Measurements from ENCODE around the gene FGF8.

FGF8 gene

DNA sequence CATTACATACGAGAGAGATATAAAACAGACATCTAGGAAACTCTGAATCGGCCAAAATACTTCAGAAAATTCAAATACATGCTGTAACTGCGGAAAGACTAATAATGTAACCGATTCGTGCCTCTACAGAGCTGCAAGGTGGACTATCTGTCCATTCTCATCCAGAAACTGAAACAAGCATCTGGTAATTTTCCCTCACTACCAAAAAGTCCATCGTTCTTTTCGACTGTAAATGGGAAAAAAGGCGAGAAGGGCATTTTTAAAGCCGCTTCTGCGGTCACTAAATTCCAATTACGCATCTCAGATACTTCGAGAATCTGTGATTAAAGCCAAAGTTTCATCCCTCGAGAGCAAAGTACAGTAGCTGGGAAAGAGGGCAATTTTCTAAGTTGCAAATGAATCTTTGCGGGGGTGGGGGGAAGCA lies 41.0 kb upstream of the FGF8 start:
- Histone ChIP-seq H3K27me3 (no peaks in the 10 kb centered on the region), H3K4me3 (ENCODE audit: low read depth, low read length) (peak overlapping the region; percentile 76), H3K36me3 (peaks cover 19% of the 10 kb centered on the region), H3K9me3 (no peaks in the 10 kb centered on the region), H3K4me1 (no peaks in the 10 kb centered on the region)
- no peak for DNase-seq
- TF ChIP-seq, protein P1, sequence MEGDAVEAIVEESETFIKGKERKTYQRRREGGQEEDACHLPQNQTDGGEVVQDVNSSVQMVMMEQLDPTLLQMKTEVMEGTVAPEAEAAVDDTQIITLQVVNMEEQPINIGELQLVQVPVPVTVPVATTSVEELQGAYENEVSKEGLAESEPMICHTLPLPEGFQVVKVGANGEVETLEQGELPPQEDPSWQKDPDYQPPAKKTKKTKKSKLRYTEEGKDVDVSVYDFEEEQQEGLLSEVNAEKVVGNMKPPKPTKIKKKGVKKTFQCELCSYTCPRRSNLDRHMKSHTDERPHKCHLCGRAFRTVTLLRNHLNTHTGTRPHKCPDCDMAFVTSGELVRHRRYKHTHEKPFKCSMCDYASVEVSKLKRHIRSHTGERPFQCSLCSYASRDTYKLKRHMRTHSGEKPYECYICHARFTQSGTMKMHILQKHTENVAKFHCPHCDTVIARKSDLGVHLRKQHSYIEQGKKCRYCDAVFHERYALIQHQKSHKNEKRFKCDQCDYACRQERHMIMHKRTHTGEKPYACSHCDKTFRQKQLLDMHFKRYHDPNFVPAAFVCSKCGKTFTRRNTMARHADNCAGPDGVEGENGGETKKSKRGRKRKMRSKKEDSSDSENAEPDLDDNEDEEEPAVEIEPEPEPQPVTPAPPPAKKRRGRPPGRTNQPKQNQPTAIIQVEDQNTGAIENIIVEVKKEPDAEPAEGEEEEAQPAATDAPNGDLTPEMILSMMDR (IDR thresholded peaks at IDR 0.05; ENCODE audit: low read depth, low read length), result no peak

DNA sequence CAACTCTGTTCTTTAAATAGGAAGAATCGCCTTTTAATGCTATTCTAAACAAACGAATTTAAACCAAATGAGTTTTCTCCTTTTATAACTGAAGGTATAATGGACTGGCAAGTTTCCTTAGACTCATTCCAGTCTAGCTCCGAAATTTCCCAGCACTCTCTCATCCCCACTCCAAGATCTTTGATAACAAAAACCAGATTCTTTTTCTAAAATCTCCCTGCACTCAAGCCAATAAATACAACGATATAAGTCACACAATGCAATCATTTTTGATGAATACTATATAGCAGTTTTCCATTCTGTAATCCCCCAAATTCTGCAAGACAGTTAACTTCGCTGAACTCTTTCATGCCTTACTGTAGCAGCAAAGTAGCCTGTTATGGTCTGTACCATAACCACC lies 40.5 kb upstream of the FGF8 start:
- H3K4me1 ChIP-seq, result no peaks in the 10 kb centered on the region
- H3K9me3 ChIP-seq, result no peaks in the 10 kb centered on the region
- H3K36me3 ChIP-seq, result peaks cover 24% of the 10 kb centered on the region
- H3K27me3 ChIP-seq, result no peaks in the 10 kb centered on the region
- DNase-seq, result no peak
- peak overlapping the region; percentile 76 for H3K4me3 ChIP-seq (ENCODE audit: low read depth, low read length)
- TF ChIP-seq, protein P1 (IDR thresholded peaks at IDR 0.05; ENCODE audit: low read depth, low read length), result no peak

DNA sequence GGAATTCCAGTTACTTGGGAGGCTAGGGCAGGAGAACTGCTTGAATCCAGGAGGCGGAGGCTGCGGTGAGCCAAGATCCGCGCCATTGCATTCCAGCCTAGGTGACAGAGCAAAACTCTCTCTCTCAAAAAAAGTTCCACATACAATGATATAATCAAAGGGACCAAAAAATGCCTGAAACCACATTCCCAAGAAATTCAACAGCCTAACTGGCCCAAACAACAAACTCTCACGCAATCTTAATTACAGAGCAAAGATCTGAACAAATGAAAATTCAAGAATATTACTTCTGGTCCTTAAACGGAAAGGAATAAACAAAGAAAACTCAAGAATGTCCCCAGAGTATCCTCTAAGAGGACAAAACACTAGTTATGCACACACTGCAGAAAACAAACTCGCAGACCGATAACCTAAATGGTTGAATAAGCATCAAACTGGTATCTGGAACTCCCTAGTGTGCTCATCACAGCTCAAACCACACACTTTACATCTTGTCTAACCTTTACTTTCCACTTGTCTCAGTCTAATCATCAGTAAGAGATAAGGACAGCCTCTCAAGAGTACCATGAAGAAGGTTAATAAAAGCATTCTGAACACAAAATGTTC lies 38.7 kb upstream of the FGF8 start:
- H3K36me3 ChIP-seq, result peaks cover 35% of the 10 kb centered on the region
- H3K9me3 ChIP-seq, result no peaks in the 10 kb centered on the region
- H3K4me3 ChIP-seq (ENCODE audit: low read depth, low read length), result peak overlapping the region; percentile 76
- TF ChIP-seq, protein P1 (IDR thresholded peaks at IDR 0.05; ENCODE audit: low read depth, low read length), result no peak
- DNase-seq, result no peak
- no peaks in the 10 kb centered on the region for H3K4me1 ChIP-seq
- H3K27me3 ChIP-seq, result no peaks in the 10 kb centered on the region

DNA sequence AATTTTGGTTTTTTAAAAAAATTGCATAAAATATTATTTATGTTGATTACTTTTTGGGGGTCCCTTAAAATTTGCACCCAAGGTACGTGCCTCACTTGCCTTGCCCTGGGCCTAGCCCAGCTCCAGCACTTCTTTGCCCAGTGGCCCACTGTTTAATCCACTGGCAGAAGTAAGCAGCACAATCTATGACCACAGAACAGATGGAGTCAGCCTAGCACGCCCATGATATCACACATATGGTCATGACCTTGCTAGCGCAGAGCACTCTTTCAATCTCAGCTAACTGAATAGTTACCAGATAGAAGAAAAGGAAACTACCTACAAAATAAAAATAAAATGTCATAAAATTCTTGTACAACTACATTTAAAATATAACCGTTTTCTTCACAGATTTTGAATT lies 36.7 kb upstream of the FGF8 start:
- TF ChIP-seq, protein P1 (IDR thresholded peaks at IDR 0.05; ENCODE audit: low read depth, low read length), result no peak
- Histone ChIP-seq H3K36me3 (peaks cover 49% of the 10 kb centered on the region), H3K4me1 (no peaks in the 10 kb centered on the region), H3K4me3 (ENCODE audit: low read depth, low read length) (no peak overlapping the region), H3K27me3 (no peaks in the 10 kb centered on the region), H3K9me3 (no peaks in the 10 kb centered on the region)
- DNase-seq, result no peak

DNA sequence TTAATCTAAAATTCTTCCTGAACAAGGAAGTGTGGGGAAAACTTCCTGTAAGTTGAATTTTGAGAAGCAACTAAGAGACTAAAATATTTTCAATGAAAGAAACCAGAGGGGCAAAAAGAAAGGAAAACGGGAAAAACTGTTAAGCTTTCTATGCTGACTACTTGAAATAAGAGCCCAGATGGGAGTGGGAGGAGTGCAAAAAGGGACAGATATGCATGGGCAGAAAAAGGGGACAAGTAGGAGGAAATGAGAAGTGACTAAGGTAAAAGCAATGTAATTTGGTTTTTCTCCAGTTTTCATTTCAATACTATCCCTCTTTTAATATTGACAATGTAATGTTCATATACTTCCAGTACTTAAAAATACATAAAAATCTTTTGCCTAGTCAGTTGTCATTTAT lies 31.2 kb upstream of the FGF8 start:
- peaks cover 75% of the 10 kb centered on the region for H3K36me3 ChIP-seq
- no peak overlapping the region for H3K4me3 ChIP-seq (ENCODE audit: low read depth, low read length)
- H3K27me3 ChIP-seq, result no peaks in the 10 kb centered on the region
- TF ChIP-seq, protein P1 (IDR thresholded peaks at IDR 0.05; ENCODE audit: low read depth, low read length), result no peak
- no peaks in the 10 kb centered on the region for H3K4me1 ChIP-seq
- no peak for DNase-seq
- H3K9me3 ChIP-seq, result no peaks in the 10 kb centered on the region

DNA sequence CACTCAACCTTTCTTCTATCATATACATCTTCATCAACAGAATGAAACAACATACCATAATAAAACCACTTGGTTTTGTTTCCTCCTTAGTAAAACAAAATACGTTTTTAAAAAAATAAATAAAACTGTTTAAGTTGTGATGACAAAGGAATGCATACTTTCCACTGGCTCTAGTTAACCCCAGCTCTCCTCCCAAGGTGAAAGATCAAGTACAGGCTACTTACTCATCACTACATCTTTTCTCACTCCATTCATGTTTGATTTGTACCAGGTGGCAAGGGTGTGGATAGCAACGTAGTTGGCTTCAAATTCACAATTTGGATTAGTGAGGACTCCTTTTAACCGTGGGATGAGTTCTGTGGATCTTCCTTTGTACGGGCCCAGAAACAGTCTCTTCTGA lies 27.6 kb upstream of the FGF8 start:
- Histone ChIP-seq H3K27me3 (no peaks in the 10 kb centered on the region), H3K4me1 (no peaks in the 10 kb centered on the region), H3K4me3 (ENCODE audit: low read depth, low read length) (no peak overlapping the region), H3K9me3 (no peaks in the 10 kb centered on the region), H3K36me3 (peaks cover 74% of the 10 kb centered on the region)
- TF ChIP-seq, protein P1 (IDR thresholded peaks at IDR 0.05; ENCODE audit: low read depth, low read length), result no peak
- DNase-seq, result no peak

Data from BE2C (cell line).